Dermis microvascular lymphatic vessel endothelial cell (primary cell): ENCODE results near the gene SLC22A8. TPM values are rescaled to one million over a fixed set of nuclear protein-coding genes. Genes with fewer than 3 reads are reported as not detected.

ENCODE experiments used
- total RNA-seq: library from RNA; depleted of rRNA; stranded (reverse); fragments of >200 nt; gene quantifications from 2 replicates; pipeline ENCODE4 v1.2.1, GENCODE V29; 2014

SLC22A8 gene
- total RNA-seq, 1 donor from 2014 or later, result not detected

Other genes starting within 250 kb of the SLC22A8 start
- gene TAF6L, start 244.4 kb downstream of the SLC22A8 start, total RNA-seq, result 23.9 and 37.4 TPM in 2 replicates
- 20.2 and 30.2 TPM in 2 replicates for gene TMEM179B, start 228.4 kb downstream of the SLC22A8 start, total RNA-seq
- 10.4 and 12.0 TPM in 2 replicates for gene TMEM223, start 223.8 kb downstream of the SLC22A8 start, total RNA-seq
- 9.5 and 18.1 TPM in 2 replicates for gene NXF1, start 210.4 kb downstream of the SLC22A8 start, total RNA-seq
- gene STX5, start 183.8 kb downstream of the SLC22A8 start, total RNA-seq, result 31.6 and 44.9 TPM in 2 replicates
- not detected in 2 replicates for gene TEX54, start 183.0 kb downstream of the SLC22A8 start, total RNA-seq
- gene WDR74, start 176.3 kb downstream of the SLC22A8 start, total RNA-seq, result 40.7 and 79.2 TPM in 2 replicates
- 48.4 and 51.1 TPM in 2 replicates for gene SLC3A2, start 134.9 kb downstream of the SLC22A8 start, total RNA-seq
- not detected in 2 replicates for gene CHRM1, start 94.5 kb downstream of the SLC22A8 start, total RNA-seq
- not detected in 2 replicates for gene SLC22A6, start 30.9 kb downstream of the SLC22A8 start, total RNA-seq
- gene SLC22A24, start 128.4 kb upstream of the SLC22A8 start, total RNA-seq, result not detected in 2 replicates
- not detected in 2 replicates for gene SLC22A25, start 227.8 kb upstream of the SLC22A8 start, total RNA-seq